Central memory CD8-positive, alpha-beta T cell (primary cell): ENCODE results near the gene CCDC12.

Experiments used
- ATAC-seq: fragments of 150-1000 bp; cut with Tn5 transposase; replicated peaks from 2 replicates; pipeline ENCODE4 v1.10.0; 2022; ENCODE audit warnings: mild to moderate bottlenecking, moderate FRiP score, moderate number of reproducible peaks; ENCODE audit not compliant: poor library complexity, severe bottlenecking; ENCODE audit errors: extremely low read depth
- DNase-seq, 2 donors: peaks; one replicate each; pipeline ENCODE4 v3.0.0; 2021; ENCODE audit warnings: low spot score in 2 of 2
- H3K27ac Mint-ChIP-seq: one replicate; pipeline ENCODE4 v1.8.0; 2022; ENCODE audit warnings: low read depth, mild to moderate bottlenecking, moderate library complexity, mixed read lengths
- H3K27me3 Mint-ChIP-seq: one replicate; pipeline ENCODE4 v1.8.0; 2022; ENCODE audit warnings: mixed read lengths
- H3K36me3 Mint-ChIP-seq: one replicate; pipeline ENCODE4 v1.8.0; 2022; ENCODE audit warnings: mild to moderate bottlenecking, moderate library complexity, mixed read lengths; ENCODE audit not compliant: insufficient read depth
- H3K4me1 Mint-ChIP-seq: one replicate; pipeline ENCODE4 v1.8.0; 2022; ENCODE audit warnings: mixed read lengths
- H3K4me3 Mint-ChIP-seq: one replicate; pipeline ENCODE4 v1.8.0; 2022; ENCODE audit warnings: mild to moderate bottlenecking, moderate library complexity, mixed read lengths
- H3K9me3 Mint-ChIP-seq: one replicate; pipeline ENCODE4 v1.8.0; 2022; ENCODE audit warnings: mixed read lengths

CCDC12 gene

GRCh38 chr3:46997453-46998091 lies 21.0 kb upstream of the CCDC12 start:
- H3K9me3 Mint-ChIP-seq, result no peaks in the 10 kb centered on the region
- ATAC-seq (no peak), DNase-seq (no peak)
- peak overlapping the region; percentile 84 for H3K27ac Mint-ChIP-seq
- no peak overlapping the region for H3K4me3 Mint-ChIP-seq
- no peaks in the 10 kb centered on the region for H3K27me3 Mint-ChIP-seq
- H3K4me1 Mint-ChIP-seq, result peaks cover 21% of the 10 kb centered on the region
- H3K36me3 Mint-ChIP-seq, result peaks cover 23% of the 10 kb centered on the region

GRCh38 chr3:46996689-46997452 lies 20.3 kb upstream of the CCDC12 start:
- Mint-ChIP-seq H3K36me3 (peaks cover 20% of the 10 kb centered on the region), H3K4me3 (peak overlapping the region; percentile 52), H3K9me3 (no peaks in the 10 kb centered on the region), H3K27me3 (no peaks in the 10 kb centered on the region), H3K4me1 (peaks cover 26% of the 10 kb centered on the region), H3K27ac (peak overlapping the region; percentile 84)
- DNase-seq (no peak), ATAC-seq (no peak)

GRCh38 chr3:46995901-46996562 lies 19.5 kb upstream of the CCDC12 start:
- DNase-seq (no peak), ATAC-seq (no peak)
- H3K27ac Mint-ChIP-seq, result no peak overlapping the region
- no peak overlapping the region for H3K4me3 Mint-ChIP-seq
- H3K36me3 Mint-ChIP-seq, result peaks cover 18% of the 10 kb centered on the region
- H3K27me3 Mint-ChIP-seq, result no peaks in the 10 kb centered on the region
- no peaks in the 10 kb centered on the region for H3K9me3 Mint-ChIP-seq
- peaks cover 33% of the 10 kb centered on the region for H3K4me1 Mint-ChIP-seq

- Mint-ChIP-seq H3K4me1 (peaks cover 42% of the 10 kb centered on the region), H3K36me3 (peaks cover 19% of the 10 kb centered on the region), H3K27ac (no peak overlapping the region), H3K27me3 (no peaks in the 10 kb centered on the region), H3K4me3 (no peak overlapping the region), H3K9me3 (no peaks in the 10 kb centered on the region)
- no peak for DNase-seq
- ATAC-seq, result no peak
These were observed 18.5 kb upstream of the CCDC12 start for GRCh38 chr3:46994801-46995731.

GRCh38 chr3:46993986-46994385 lies 17.4 kb upstream of the CCDC12 start:
- Mint-ChIP-seq H3K4me1 (peaks cover 52% of the 10 kb centered on the region), H3K36me3 (peaks cover 20% of the 10 kb centered on the region), H3K27ac (no peak overlapping the region), H3K4me3 (no peak overlapping the region), H3K27me3 (no peaks in the 10 kb centered on the region), H3K9me3 (no peaks in the 10 kb centered on the region)
- no peak for ATAC-seq
- DNase-seq, result no peak

GRCh38 chr3:46993292-46993691 lies 16.7 kb upstream of the CCDC12 start:
- Mint-ChIP-seq H3K9me3 (no peaks in the 10 kb centered on the region), H3K4me1 (peaks cover 53% of the 10 kb centered on the region), H3K36me3 (peaks cover 19% of the 10 kb centered on the region), H3K4me3 (no peak overlapping the region), H3K27me3 (no peaks in the 10 kb centered on the region), H3K27ac (no peak overlapping the region)
- DNase-seq, result no peak
- no peak for ATAC-seq

GRCh38 chr3:46992231-46992630 lies 15.7 kb upstream of the CCDC12 start:
- H3K27ac Mint-ChIP-seq, result no peak overlapping the region
- ATAC-seq (no peak), DNase-seq (no peak)
- peaks cover 56% of the 10 kb centered on the region for H3K4me1 Mint-ChIP-seq
- H3K9me3 Mint-ChIP-seq, result no peaks in the 10 kb centered on the region
- H3K36me3 Mint-ChIP-seq, result peaks cover 26% of the 10 kb centered on the region
- no peaks in the 10 kb centered on the region for H3K27me3 Mint-ChIP-seq
- H3K4me3 Mint-ChIP-seq, result no peak overlapping the region

- DNase-seq (no peak), ATAC-seq (no peak)
- no peak overlapping the region for H3K4me3 Mint-ChIP-seq
- peaks cover 56% of the 10 kb centered on the region for H3K4me1 Mint-ChIP-seq
- H3K27ac Mint-ChIP-seq, result peak overlapping the region; percentile 65
- H3K27me3 Mint-ChIP-seq, result no peaks in the 10 kb centered on the region
- no peaks in the 10 kb centered on the region for H3K9me3 Mint-ChIP-seq
- peaks cover 23% of the 10 kb centered on the region for H3K36me3 Mint-ChIP-seq
These were observed 15.0 kb upstream of the CCDC12 start for GRCh38 chr3:46991406-46992165.

GRCh38 chr3:46990573-46991374 lies 14.2 kb upstream of the CCDC12 start:
- no peak for ATAC-seq
- Mint-ChIP-seq H3K4me1 (peaks cover 63% of the 10 kb centered on the region), H3K27ac (peak overlapping the region; percentile 65), H3K4me3 (peak overlapping the region; percentile 81), H3K36me3 (peaks cover 23% of the 10 kb centered on the region), H3K27me3 (no peaks in the 10 kb centered on the region), H3K9me3 (no peaks in the 10 kb centered on the region)
- no peak for DNase-seq

- ATAC-seq, result no peak
- Mint-ChIP-seq H3K36me3 (peaks cover 25% of the 10 kb centered on the region), H3K4me3 (peak overlapping the region; percentile 81), H3K9me3 (no peaks in the 10 kb centered on the region), H3K4me1 (peaks cover 78% of the 10 kb centered on the region), H3K27ac (peak overlapping the region; percentile 49), H3K27me3 (no peaks in the 10 kb centered on the region)
- no peak for DNase-seq
These were observed 12.7 kb upstream of the CCDC12 start for GRCh38 chr3:46989146-46989810.

- Mint-ChIP-seq H3K36me3 (peaks cover 25% of the 10 kb centered on the region), H3K27ac (peak overlapping the region; percentile 49), H3K4me3 (peak overlapping the region; percentile 81), H3K4me1 (peaks cover 80% of the 10 kb centered on the region), H3K9me3 (no peaks in the 10 kb centered on the region), H3K27me3 (no peaks in the 10 kb centered on the region)
- ATAC-seq, result no peak
- DNase-seq, result no peak
These were observed 12.1 kb upstream of the CCDC12 start for GRCh38 chr3:46988616-46989015.
